GM12878 (cell line): ENCODE results near the gene FHL5. TPM values are rescaled to one million over a fixed set of nuclear protein-coding genes. Genes with fewer than 3 reads are reported as not detected.

Experiments
- ATAC-seq: fragments of 200-7000 bp; cut with Tn5 transposase; 3 replicates; pipeline ENCODE4 v1.9.1; 2020; ENCODE audit warnings: mild to moderate bottlenecking, moderate library complexity
- BruUV-seq: library from RNA; stranded (reverse); fragments of 400-500 nt; replicated peaks from 2 replicates; lab custom pipeline; 2021; lab: Mats Ljungman, UMichigan
- CTCF ChIA-PET: fragments of 300-600 bp; sonication (Branson Sonifier 250); formaldehyde crosslinking; extraction: SDS; loops from one replicate; lab custom pipeline; 2021; ENCODE audit warnings: inconsistent platforms; lab: Yijun Ruan, JAX
- POLR2A ChIA-PET: fragments of 350-600 bp; formaldehyde crosslinking; extraction: SDS; loops from one replicate; lab custom pipeline; 2021; ENCODE audit warnings: inconsistent platforms; lab: Charles Lee
- RAD21 ChIA-PET: fragments of 300-600 bp; sonication (Branson Sonifier 250); formaldehyde crosslinking; loops from one replicate; lab custom pipeline; 2023; ENCODE audit warnings: antibody characterized with exemption; ENCODE audit not compliant: unreplicated experiment; lab: Charles Lee
- SMC1A ChIA-PET: fragments of 300-600 bp; sonication (Branson Sonifier 250); formaldehyde crosslinking; loops from one replicate; lab custom pipeline; 2023; ENCODE audit not compliant: unreplicated experiment, uncharacterized antibody; lab: Charles Lee
- DNase-seq: peaks from one replicate; pipeline ENCODE4 v3.0.0-alpha.2; 2011; ENCODE audit warnings: low read depth, low spot score
- FAIRE-seq: peaks from 3 replicates; lab custom pipeline; 2011; peaks lifted over from hg19 to GRCh38; lab: Jason Lieb, UNC
- H2AFZ ChIP-seq: 2 replicates; pipeline ENCODE4 v1.6.0; 2011; ENCODE audit warnings: low read depth, low read length, control low read depth; ENCODE audit not compliant: control insufficient read depth
- H3K27ac ChIP-seq: 2 replicates; pipeline ENCODE4 v1.5.1; 2011; ENCODE audit warnings: control low read depth; ENCODE audit not compliant: control insufficient read depth, insufficient read depth
- H3K27me3 ChIP-seq, 2 experiments: replicated peaks in 1 of 2; 2 replicates each; pipeline versions ENCODE4 v1.6.0 to v1.6.1; 2011; ENCODE audit warnings: low read length in 1 of 2; ENCODE audit not compliant: control insufficient read depth in 2 of 2, insufficient read depth in 2 of 2
- H3K36me3 ChIP-seq, 2 experiments: 2 replicates each; pipeline ENCODE4 v1.5.1; 2011; ENCODE audit warnings: low read length in 1 of 2; ENCODE audit not compliant: control insufficient read depth in 2 of 2, insufficient read depth in 2 of 2
- H3K4me1 ChIP-seq: 2 replicates; pipeline ENCODE4 v1.6.1; 2011; ENCODE audit warnings: mild to moderate bottlenecking, low read length, moderate library complexity, mixed read lengths; ENCODE audit not compliant: control insufficient read depth, insufficient read depth
- H3K4me2 ChIP-seq: 2 replicates; pipeline ENCODE4 v1.6.0; 2011; ENCODE audit warnings: control low read depth; ENCODE audit not compliant: control insufficient read depth, insufficient read depth
- H3K4me3 ChIP-seq: fragments of 200-600 bp; sonication (generic); 2 replicates; pipeline ENCODE4 v1.5.1; 2016
- H3K79me2 ChIP-seq: 2 replicates; pipeline ENCODE4 v1.6.0; 2011; ENCODE audit warnings: low read length; ENCODE audit not compliant: control insufficient read depth, insufficient read depth
- H3K9ac ChIP-seq: 2 replicates; pipeline ENCODE4 v1.8.0; 2011; ENCODE audit warnings: low read length, control low read depth, mixed read lengths; ENCODE audit not compliant: control insufficient read depth, insufficient read depth
- H3K9me3 ChIP-seq: replicated peaks from 3 replicates; pipeline ENCODE4 v1.5.1; 2011; ENCODE audit warnings: mild to moderate bottlenecking, low read length; ENCODE audit not compliant: control insufficient read depth, insufficient read depth
- H4K20me1 ChIP-seq: 2 replicates; pipeline ENCODE4 v1.6.0; 2011; ENCODE audit not compliant: control insufficient read depth, insufficient read depth
- CEBPB ChIP-seq, 2 experiments: fragments of 150-350 bp in 1 of 2; IDR thresholded peaks; 2 replicates each; pipeline ENCODE4 v1.6.1; 2012 to 2014; ENCODE audit warnings: low read depth in 2 of 2, low read length in 2 of 2, borderline replicate concordance in 1 of 2, inconsistent platforms in 1 of 2
- CEBPZ ChIP-seq: fragments of 150-350 bp; IDR thresholded peaks from 2 replicates; pipeline ENCODE4 v1.6.1; 2016; ENCODE audit warnings: low read depth, low read length
- EZH2 ChIP-seq: IDR thresholded peaks from 2 replicates; pipeline ENCODE4 v1.6.1; 2012; ENCODE audit warnings: low read depth, mild to moderate bottlenecking, control low read depth, inconsistent platforms, low read length, borderline replicate concordance; ENCODE audit not compliant: control insufficient read depth
- IRF3 ChIP-seq: fragments of 450-650 bp; IDR thresholded peaks from 2 replicates; pipeline ENCODE4 v1.6.1; 2014; ENCODE audit warnings: mild to moderate bottlenecking
- KDM1A ChIP-seq: fragments of 200-600 bp; sonication (generic); IDR thresholded peaks from 2 replicates; pipeline ENCODE4 v1.6.1; 2016; ENCODE audit warnings: borderline replicate concordance
- MYB ChIP-seq: fragments of 150-350 bp; IDR thresholded peaks from 2 replicates; pipeline ENCODE4 v1.6.1; 2014; ENCODE audit warnings: mild to moderate bottlenecking, low read depth, low read length, borderline replicate concordance
- NFXL1 ChIP-seq: fragments of 450-650 bp; IDR thresholded peaks from 2 replicates; pipeline ENCODE4 v1.6.1; 2017; ENCODE audit warnings: antibody characterized with exemption, mild to moderate bottlenecking, borderline replicate concordance
- RFX5 ChIP-seq: IDR thresholded peaks from 2 replicates; pipeline ENCODE4 v1.6.1; 2011; ENCODE audit warnings: low read depth, low read length, improper control_type of control experiment
- SMC3 ChIP-seq: IDR thresholded peaks from 2 replicates; pipeline ENCODE4 v1.6.1; 2011; ENCODE audit warnings: low read length, improper control_type of control experiment, borderline replicate concordance
- USF2 ChIP-seq: IDR thresholded peaks from 2 replicates; pipeline ENCODE4 v1.6.1; 2011; ENCODE audit warnings: low read depth, low read length, improper control_type of control experiment, borderline replicate concordance
- ZNF274 ChIP-seq: IDR thresholded peaks from one replicate; pipeline ENCODE4 v1.8.0; 2011; ENCODE audit not compliant: insufficient read length, insufficient read depth
- ZNF384 ChIP-seq: IDR thresholded peaks from 2 replicates; pipeline ENCODE4 v1.6.1; 2012; ENCODE audit warnings: low read depth, mild to moderate bottlenecking, low read length, improper control_type of control experiment, borderline replicate concordance
- ZSCAN29 ChIP-seq: fragments of 450-650 bp; IDR thresholded peaks from 2 replicates; pipeline ENCODE4 v1.6.1; 2017; ENCODE audit warnings: mild to moderate bottlenecking, moderate library complexity
- WGBS: methylation state at CpG from one replicate; pipeline ENCODE4 v1.1.6; 2016; ENCODE audit warnings: low lambda C conversion rate; ENCODE audit not compliant: insufficient replicate concordance, insufficient coverage; ENCODE audit errors: missing lambda C conversion rate; 5-methylcytosine and 5-hydroxymethylcytosine counted together
- in situ Hi-C: fragments of 300-500 bp; cut with MboI; formaldehyde crosslinking; loops from 9 replicates; pipeline ENCODE4 v1.14.3; 2018; ENCODE audit warnings: mixed read lengths
- intact Hi-C: fragments of 100-400 bp; cut with micrococcal nuclease; formaldehyde crosslinking; loops from one replicate; pipeline ENCODE4 v1.14.2; 2022; ENCODE audit not compliant: unreplicated experiment
- polyA plus RNA-seq, 11 experiments: library from polyadenylated mRNA; depleted of rRNA in 4 of 11; unstranded in 6 of 11; stranded (reverse) in 5 of 11; fragments of >200 nt; fragmentation: Nextera tagmentation in 4 of 11; fragmentation: Illumina TruSeq in 1 of 11; extraction: Ambion mirVana in 4 of 11; extraction: Trizol in 1 of 11; gene quantifications; 1 replicate in 1 of 11; 2 replicates in 10 of 11; pipeline versions ENCODE4 v1.2.1 to v1.2.3, GENCODE V29; 2011 to 2016; ENCODE audit warnings: inconsistent platforms in 2 of 11, missing spikeins in 2 of 11, low read depth in 1 of 11
- total RNA-seq, 4 experiments: library from RNA; depleted of rRNA in 3 of 4; stranded (reverse); fragments of >200 nt in 3 of 4; fragmentation: Illumina TruSeq in 1 of 4; extraction: Trizol in 1 of 4; gene quantifications; 2 replicates each; pipeline versions ENCODE4 v1.2.1 to v1.2.3, GENCODE V29; 2013 to 2021

FHL5 gene
- total and polyA plus RNA-seq, 10 of the 15 experiments (the other 5 are each of a cell fraction or from before 2014, with no cell fraction given) = 0.16 TPM; not detected in 9

GRCh38 chr6:96563853-96564252 is 925 bp downstream of the FHL5 start (continued):
- TF ChIP-seq USF2 (no peak), NFXL1 (no peak), ZSCAN29 (no peak), MYB (no peak), KDM1A (no peak), CEBPB (IDR thresholded peaks at IDR 0.05; ENCODE audit: borderline replicate concordance in 1 of 2, low read depth in 2 of 2, low read length in 2 of 2) (no peak), ZNF274 (no peak), ZNF384 (no peak), EZH2 (no peak)
- TF ChIP-seq, all 136 proteins: peak for 0

- Histone ChIP-seq H2AFZ (no peak overlapping the region), H3K79me2 (no peaks in the 10 kb centered on the region), H3K4me1 (no peaks in the 10 kb centered on the region), H3K36me3 (no peaks in the 10 kb centered on the region), H3K9me3 (no peaks in the 10 kb centered on the region; the same call in 2 of the 3 replicates), H3K9ac (no peak overlapping the region), H3K4me3 (no peak overlapping the region), H3K4me2 (no peak overlapping the region), H3K27ac (no peak overlapping the region), H4K20me1 (no peaks in the 10 kb centered on the region), H3K27me3 (no peaks in the 10 kb centered on the region)
- intact Hi-C loops = no loop called here
- ChIA-PET RAD21 (no interaction called here), SMC1A (interaction anchor here (1.0 kb wide), 1 partner anchor 43 kb away, joined by 3 read pairs; no protein-coding TSS in a partner anchor), CTCF (interaction anchor here (0.8 kb wide), 1 partner anchor 490 kb away, joined by 3 read pairs; no protein-coding TSS in a partner anchor), POLR2A (no interaction called here)
- DNase-seq (no peak), ATAC-seq (no peak), FAIRE-seq (no peak)
- TF ChIP-seq CEBPZ = no peak
- no peak for TF ChIP-seq RFX5
- no peak for TF ChIP-seq SMC3
- TF ChIP-seq IRF3 = no peak
- in situ Hi-C loops = no loop called here
- BruUV-seq = no TSS peak
- WGBS = 19% methylated on average over 2 of the region's 2 CpGs
Measured at GRCh38 chr6:96570053-96570452, 7.1 kb downstream of the FHL5 start.
